Bone marrow (tissue), 2 donors: ENCODE measurements around the gene TIGAR.

Source experiments
- DNase-seq, 2 donors: peaks; one replicate each; lab custom pipeline; 2025; lab: John Stamatoyannopoulos, UW

Gene TIGAR

GRCh38 chr12:4282892-4283511, 38.0 kb upstream of the TIGAR start:
- no peak for DNase-seq

- DNase-seq = no peak
Measured at GRCh38 chr12:4283512-4284255, 37.3 kb upstream of the TIGAR start.

- no peak for DNase-seq
Measured at GRCh38 chr12:4284306-4284705, 36.7 kb upstream of the TIGAR start.

GRCh38 chr12:4285070-4285469, 35.9 kb upstream of the TIGAR start:
- DNase-seq = no peak

- peak in 1 of 2 donors; percentile 10 for DNase-seq
Measured at GRCh38 chr12:4286228-4286627, 34.8 kb upstream of the TIGAR start.

GRCh38 chr12:4286771-4287317, 34.2 kb upstream of the TIGAR start:
- DNase-seq = no peak

GRCh38 chr12:4287325-4288211, 33.4 kb upstream of the TIGAR start:
- peak in 1 of 2 donors; percentile 34 for DNase-seq

- no peak for DNase-seq
Measured at GRCh38 chr12:4288296-4289131, 32.5 kb upstream of the TIGAR start.

- DNase-seq = peak; percentile 22 to 63
Measured at GRCh38 chr12:4289231-4289878, 31.7 kb upstream of the TIGAR start.

GRCh38 chr12:4289998-4290790, 30.8 kb upstream of the TIGAR start:
- DNase-seq = no peak

- no peak for DNase-seq
Measured at GRCh38 chr12:4292341-4293073, 28.5 kb upstream of the TIGAR start.

- no peak for DNase-seq
Measured at GRCh38 chr12:4293299-4293965, 27.6 kb upstream of the TIGAR start.

GRCh38 chr12:4293966-4294505, 27.0 kb upstream of the TIGAR start:
- no peak for DNase-seq

- no peak for DNase-seq
Measured at GRCh38 chr12:4296751-4297150, 24.3 kb upstream of the TIGAR start.

- DNase-seq = no peak
Measured at GRCh38 chr12:4297617-4298016, 23.4 kb upstream of the TIGAR start.

GRCh38 chr12:4300883-4301282, 20.1 kb upstream of the TIGAR start:
- no peak for DNase-seq

GRCh38 chr12:4301932-4302501, 19.0 kb upstream of the TIGAR start:
- DNase-seq = no peak

- DNase-seq = no peak
Measured at GRCh38 chr12:4302881-4303280, 18.1 kb upstream of the TIGAR start.
